COLO668 (cell line): Measurements from ENCODE around the gene SHKBP1.
"Not testable (repeated sequence)": the region's sequence is repeated elsewhere in the genome, so short reads cannot be mapped to it uniquely, and the experiment has no call there.

Source experiments
- DNase-seq: peaks from one replicate; lab custom pipeline; 2025; ENCODE audit not compliant: unreplicated experiment; lab: John Stamatoyannopoulos, UW

Gene SHKBP1

DNA sequence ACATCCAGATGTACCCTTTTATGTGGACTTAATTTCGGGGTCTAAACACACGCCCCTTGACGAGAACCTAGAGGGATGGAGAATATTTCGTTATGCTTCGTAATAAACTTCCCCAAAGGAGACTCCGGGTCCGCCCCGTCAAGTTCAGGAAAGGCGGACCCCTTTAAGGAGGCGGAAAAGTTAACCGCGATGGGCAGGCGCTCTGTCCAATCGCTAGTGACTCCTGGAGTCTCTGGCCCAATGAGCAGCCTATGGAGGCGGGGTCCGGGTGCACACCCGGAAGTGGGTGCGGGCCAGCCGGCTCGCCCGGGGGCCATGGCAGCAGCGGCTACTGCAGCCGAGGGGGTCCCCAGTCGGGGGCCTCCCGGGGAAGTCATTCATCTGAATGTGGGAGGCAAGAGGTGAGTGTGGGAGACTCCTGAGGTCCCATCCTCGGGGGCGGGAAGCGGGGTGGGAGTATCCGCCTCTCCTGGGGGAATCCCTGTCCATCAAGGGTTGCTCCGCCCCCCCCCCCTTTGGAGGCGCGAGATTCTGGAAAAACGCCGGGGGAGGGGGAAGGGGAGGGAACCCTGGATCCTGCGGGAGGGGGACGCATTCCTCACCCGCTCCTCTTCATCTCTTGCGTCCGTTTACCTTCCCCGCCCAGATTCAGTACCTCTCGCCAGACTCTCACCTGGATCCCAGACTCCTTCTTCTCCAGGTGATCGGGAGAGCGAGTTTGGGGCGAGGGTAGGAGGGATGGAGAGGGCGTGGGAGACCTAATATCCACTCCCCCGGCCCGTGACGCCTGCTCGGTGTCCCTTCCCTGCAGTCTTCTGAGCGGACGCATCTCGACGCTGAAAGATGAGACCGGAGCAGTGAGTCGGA is at the start of gene SHKBP1:
TSS of gene SHKBP1 (plus strand) at position 289 of the 867 bp plus-strand sequence. CDS start at position 316, 27 bp downstream.
- peak; percentile 92 for DNase-seq

GRCh38 chr19:40528078-40528477 is 48.6 kb upstream of the SHKBP1 start:
- no peak for DNase-seq

- DNase-seq = no peak
These were observed 48.1 kb upstream of the SHKBP1 start for GRCh38 chr19:40528533-40529092.

GRCh38 chr19:40529093-40529954 is 47.3 kb upstream of the SHKBP1 start:
- peak; percentile 93 for DNase-seq

DNA sequence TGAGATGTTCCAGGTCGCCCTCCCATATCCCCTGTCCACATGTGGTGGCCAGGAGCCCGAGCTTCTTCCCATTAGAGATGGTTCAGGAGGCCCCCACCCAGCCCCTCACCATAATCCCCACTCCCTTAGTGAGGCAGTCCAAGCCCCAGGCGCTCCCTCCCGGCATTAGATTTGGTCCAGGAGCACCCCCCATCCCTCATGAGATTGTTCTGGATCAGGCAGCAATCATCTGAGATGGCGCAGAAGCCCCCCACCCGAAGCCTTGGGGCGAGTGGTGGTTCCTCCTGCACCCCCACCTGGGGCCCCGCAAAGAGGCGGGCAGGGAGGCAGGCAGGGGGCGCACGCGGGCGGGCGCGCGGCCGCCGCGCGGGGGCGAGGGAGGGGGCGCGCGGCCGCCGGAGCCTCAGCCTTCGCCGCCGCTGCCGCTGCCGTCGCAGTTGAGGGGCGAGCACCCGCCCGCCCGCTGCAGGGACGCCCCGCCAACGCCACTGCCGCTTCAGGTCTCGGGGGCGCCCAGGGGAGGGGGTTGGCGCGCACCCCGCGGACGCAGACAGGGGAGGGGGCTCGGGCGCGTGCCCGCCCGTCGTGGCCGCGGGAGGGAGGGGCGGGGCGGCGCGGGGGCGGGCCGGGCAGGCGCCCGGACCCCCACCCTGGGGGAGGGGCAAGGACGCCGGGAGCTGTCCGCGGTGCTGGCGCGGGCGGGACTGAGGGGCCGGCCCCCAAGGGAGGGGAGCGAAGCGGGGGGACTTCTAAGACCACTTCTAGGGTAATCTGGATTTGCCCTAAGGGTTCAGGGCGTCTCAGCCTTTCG is 46.4 kb upstream of the SHKBP1 start:
- DNase-seq = peak; percentile 45

- DNase-seq = no peak
These were observed 43.2 kb upstream of the SHKBP1 start for GRCh38 chr19:40533508-40533907.

GRCh38 chr19:40534148-40534547 is 42.5 kb upstream of the SHKBP1 start:
- no peak for DNase-seq

- no peak for DNase-seq
These were observed 37.6 kb upstream of the SHKBP1 start for GRCh38 chr19:40539070-40539469.

DNA sequence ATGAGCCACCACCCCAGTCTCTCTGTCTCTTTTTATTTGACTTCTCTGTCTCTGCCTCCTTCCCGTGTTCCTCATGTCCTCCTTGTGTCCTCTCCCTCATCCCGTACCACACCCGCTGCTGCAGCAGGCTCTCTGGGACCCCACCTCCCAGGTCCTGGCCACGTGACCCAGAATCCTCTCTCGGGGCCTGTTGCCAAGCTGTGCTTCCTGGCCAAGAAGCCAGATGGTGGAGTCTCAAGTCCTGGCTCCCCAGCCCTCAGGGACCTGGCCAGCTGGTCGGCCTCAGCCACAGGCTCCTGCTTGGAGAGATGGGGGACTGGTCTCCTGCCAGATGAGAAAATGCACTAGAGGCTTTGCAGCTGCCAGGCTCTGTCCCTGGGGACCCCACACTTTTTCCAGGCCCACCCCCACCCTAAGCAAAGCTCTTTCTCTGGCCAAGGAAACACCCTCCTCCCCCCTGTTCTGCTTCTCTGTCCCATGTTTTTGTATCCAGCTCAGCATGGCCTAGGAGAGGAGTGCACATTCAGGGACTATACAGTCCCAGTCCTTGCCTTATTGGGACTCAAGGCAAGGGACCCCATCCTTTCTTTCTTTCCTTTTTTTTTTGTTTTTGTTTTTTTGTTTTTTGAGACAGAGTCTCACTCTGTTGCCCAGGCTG is 34.3 kb upstream of the SHKBP1 start:
- DNase-seq = no peak

GRCh38 chr19:40543029-40543597 is 33.6 kb upstream of the SHKBP1 start:
- DNase-seq = no peak

- DNase-seq = not testable (repeated sequence)
These were observed 30.4 kb upstream of the SHKBP1 start for GRCh38 chr19:40546153-40546841.

- not testable (repeated sequence) for DNase-seq
These were observed 29.5 kb upstream of the SHKBP1 start for GRCh38 chr19:40547190-40547589.

- no peak for DNase-seq
These were observed 28.8 kb upstream of the SHKBP1 start for GRCh38 chr19:40547836-40548235.

DNA sequence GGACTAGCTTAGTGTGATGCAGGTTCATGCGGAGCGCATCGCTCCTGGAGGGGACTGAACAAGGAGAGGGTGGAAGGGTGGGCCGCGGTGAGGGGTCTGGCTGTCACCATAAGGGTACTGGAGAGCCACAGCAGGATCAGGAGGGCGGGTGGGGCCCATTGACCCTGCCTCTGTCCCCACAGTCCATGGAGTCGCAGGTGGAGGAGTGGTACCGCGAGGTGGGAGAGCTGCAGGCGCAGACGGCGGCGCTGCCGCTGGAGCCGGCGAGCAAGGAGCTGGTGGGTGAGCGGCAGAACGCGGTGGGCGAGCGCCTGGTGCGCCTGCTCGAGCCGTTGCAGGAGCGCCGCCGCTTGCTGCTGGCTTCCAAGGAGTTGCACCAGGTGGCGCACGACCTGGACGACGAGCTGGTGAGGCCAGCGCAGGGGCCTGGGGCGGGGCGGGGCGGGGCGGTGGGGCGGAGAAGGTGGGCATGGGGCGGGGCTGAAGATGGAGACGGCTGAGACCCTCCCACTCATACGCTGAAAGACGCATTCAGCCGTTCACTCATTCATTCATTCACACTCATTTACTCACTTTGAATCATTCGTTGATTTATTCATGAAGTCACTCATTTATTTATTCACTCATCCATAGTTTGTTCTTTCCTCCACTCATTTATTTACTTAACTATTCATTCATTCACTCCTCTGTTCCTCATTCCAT is 27.5 kb upstream of the SHKBP1 start:
- DNase-seq = peak; percentile 13

GRCh38 chr19:40550951-40551350 is 25.7 kb upstream of the SHKBP1 start:
- no peak for DNase-seq

- no peak for DNase-seq
These were observed 23.8 kb upstream of the SHKBP1 start for GRCh38 chr19:40552848-40553247.

DNA sequence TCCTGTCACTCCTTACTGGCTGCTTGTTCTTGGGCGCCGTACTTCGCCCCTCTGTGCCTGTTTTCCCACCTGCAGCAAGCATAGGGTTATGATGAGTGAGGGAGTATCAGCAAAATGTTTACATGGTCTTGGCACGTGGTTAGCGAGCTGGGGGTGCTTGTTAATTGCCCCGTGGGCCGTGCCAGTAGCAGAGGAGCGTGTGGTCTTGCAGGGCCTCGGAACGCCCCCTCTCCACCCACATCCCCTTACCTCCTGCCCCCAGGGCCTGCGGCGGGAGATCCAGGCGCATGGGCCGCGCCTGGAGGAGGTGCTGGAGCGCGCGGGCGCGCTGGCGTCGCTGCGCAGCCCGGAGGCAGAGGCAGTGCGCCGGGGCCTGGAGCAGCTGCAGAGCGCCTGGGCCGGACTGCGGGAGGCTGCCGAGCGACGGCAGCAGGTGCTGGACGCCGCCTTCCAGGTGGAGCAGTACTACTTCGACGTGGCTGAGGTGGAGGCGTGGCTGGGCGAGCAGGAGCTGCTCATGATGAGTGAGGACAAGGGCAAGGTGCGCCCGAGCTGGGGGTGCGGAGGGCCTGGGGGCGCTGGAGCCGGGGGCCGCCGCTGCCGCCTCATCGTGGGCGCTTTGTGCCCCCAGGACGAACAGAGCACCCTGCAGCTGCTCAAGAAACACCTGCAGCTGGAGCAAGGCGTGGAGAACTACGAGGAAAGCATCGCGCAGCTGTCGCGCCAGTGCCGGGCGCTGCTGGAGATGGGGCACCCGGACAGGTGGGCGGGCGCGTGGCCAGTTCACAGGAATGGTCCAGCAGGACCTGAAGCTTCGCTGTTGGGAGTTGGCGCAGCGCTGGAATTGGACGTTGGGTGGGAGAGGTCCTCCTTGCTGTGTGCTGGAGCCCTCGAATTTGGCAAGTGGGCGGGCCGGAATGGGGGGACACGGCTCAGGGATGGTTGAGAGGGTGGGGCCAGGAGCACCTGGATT is 22.5 kb upstream of the SHKBP1 start:
- DNase-seq = no peak
